ENCODE data around the gene ZNRF3.

DNA sequence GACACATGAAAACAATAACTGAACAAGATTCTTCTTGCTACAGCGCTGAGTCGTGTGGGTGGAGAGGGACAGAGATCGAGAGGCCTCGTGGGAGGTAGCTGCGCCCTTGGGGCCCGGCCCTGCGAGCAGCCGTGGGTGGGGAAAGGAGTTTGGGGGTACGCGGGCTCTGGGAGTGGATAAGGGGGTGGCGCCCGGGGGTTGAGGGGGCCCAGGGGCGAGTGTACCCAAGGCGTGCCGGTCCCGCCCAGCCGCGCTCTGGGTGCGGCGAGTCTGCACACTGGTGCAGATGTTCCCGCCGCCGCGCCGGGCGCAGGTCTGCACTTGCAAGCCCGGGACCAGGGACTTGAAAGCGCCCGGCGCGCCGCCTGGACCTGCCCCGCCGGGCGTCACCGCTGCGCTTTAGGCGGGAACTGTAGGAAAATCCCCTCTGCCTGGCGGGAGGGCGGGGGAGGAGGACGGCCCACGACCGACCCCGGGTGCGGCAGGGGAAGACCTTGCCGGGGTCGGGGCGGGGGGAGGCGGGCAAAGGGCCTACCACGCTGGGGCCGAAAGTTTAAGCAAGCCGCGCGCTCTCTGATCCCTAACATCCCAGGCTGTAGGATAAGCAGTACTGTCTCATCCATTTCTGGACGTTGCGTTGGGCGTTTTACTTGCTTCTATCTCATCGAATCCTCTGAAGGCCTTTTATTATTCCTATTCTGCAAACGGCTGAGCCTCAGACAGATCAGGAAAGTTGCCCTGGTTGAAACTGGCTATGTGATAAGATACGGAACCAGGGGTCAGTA lies 188.1 kb downstream of the ZNRF3 start:
- TF ChIP-seq CTCF (IDR thresholded peaks at IDR 0.05; ENCODE audit: insufficient read depth, low read depth, low read length) (no peak), EZH2 (IDR thresholded peaks at IDR 0.05; ENCODE audit: insufficient read depth, low read length) (no peak)
